SK-MEL-5 (cell line): Measurements from ENCODE around the gene CCDC183. TPM values are rescaled to one million over a fixed set of nuclear protein-coding genes. Genes with fewer than 3 reads are reported as not detected.
"Not testable (repeated sequence)": the region's sequence is repeated elsewhere in the genome, so short reads cannot be mapped to it uniquely, and the experiment has no call there.

Experiments
- DNase-seq: peaks from one replicate; pipeline ENCODE4 v3.0.0-alpha.2; 2016; ENCODE audit warnings: low read depth, low spot score
- in situ Hi-C: cut with HindIII; loops from 2 replicates; pipeline ENCODE4 v1.10.0; 2016; ENCODE audit warnings: low sequenced_read_pairs, high pct_unique_total_duplicates, low pct_unique_long_range_greater_than_20kb
- total RNA-seq: library from RNA; depleted of rRNA; stranded (reverse); fragments of >200 nt; shearing (Covaris generic); gene quantifications from 2 replicates; pipeline ENCODE4 v1.2.3, GENCODE V29; 2014

The CCDC183 gene
- total RNA-seq, 1 experiment from 2014 or later, result 0.42 TPM

GRCh38 chr9:136838314-136839228 is 42.4 kb downstream of the CCDC183 start:
- no peak for DNase-seq
- in situ Hi-C loops, result no loop called here

GRCh38 chr9:136839229-136840139 is 43.3 kb downstream of the CCDC183 start:
- DNase-seq, result no peak
- in situ Hi-C loops, result no loop called here

- no peak for DNase-seq
- in situ Hi-C loops, result no loop called here
Measured at GRCh38 chr9:136840140-136840876, 44.2 kb downstream of the CCDC183 start.

GRCh38 chr9:136840877-136841645 is 44.9 kb downstream of the CCDC183 start:
- in situ Hi-C loops, result no loop called here
- DNase-seq, result no peak

GRCh38 chr9:136841646-136842379 is 45.7 kb downstream of the CCDC183 start:
- in situ Hi-C loops, DNase-seq: not testable (repeated sequence)

- in situ Hi-C loops, result not testable (repeated sequence)
- DNase-seq, result peak; percentile 78
Measured at GRCh38 chr9:136842380-136842948, 46.3 kb downstream of the CCDC183 start, which contains the start of gene AJM1. Gene AJM1, plus strand, starts transcription at chr9:136842478. Its CDS starts 1,937 bp downstream, at chr9:136844415.

GRCh38 chr9:136843159-136843800 is 47.1 kb downstream of the CCDC183 start:
- in situ Hi-C loops, DNase-seq: not testable (repeated sequence)

GRCh38 chr9:136843801-136844740 is 47.9 kb downstream of the CCDC183 start:
- DNase-seq, in situ Hi-C loops: not testable (repeated sequence)

- in situ Hi-C loops, result no loop called here
- DNase-seq, result no peak
Measured at GRCh38 chr9:136844761-136845464, 48.8 kb downstream of the CCDC183 start.

GRCh38 chr9:136845465-136846260 is 49.5 kb downstream of the CCDC183 start:
- in situ Hi-C loops, result no loop called here
- no peak for DNase-seq

- in situ Hi-C loops, result no loop called here
- DNase-seq, result no peak
Measured at GRCh38 chr9:136846376-136847087, 50.4 kb downstream of the CCDC183 start.

- in situ Hi-C loops, result no loop called here
- DNase-seq, result peak; percentile 50
Measured at GRCh38 chr9:136847088-136847825, 51.1 kb downstream of the CCDC183 start.
